ENCODE data around the gene ATP6V1G3. TPM values are rescaled to one million over a fixed set of nuclear protein-coding genes. Genes with fewer than 3 reads are reported as not detected.

ATP6V1G3 gene
- not detected for total RNA-seq

- TF ChIP-seq CTCF (IDR thresholded peaks at IDR 0.05; ENCODE audit: low read depth): no peak
Measured at GRCh38 chr1:198540580-198540979, at the start of gene ATP6V1G3. TSS of gene ATP6V1G3 (minus strand) at chr1:198540680. CDS start at chr1:198540650, 30 bp downstream.

- TF ChIP-seq CTCF (IDR thresholded peaks at IDR 0.05; ENCODE audit: low read depth): no peak
Measured at GRCh38 chr1:198588845-198589244, 48.4 kb upstream of the ATP6V1G3 start.

- TF ChIP-seq CTCF (IDR thresholded peaks at IDR 0.05; ENCODE audit: low read depth): no peak
Measured at GRCh38 chr1:198584163-198584562, 43.7 kb upstream of the ATP6V1G3 start.

GRCh38 chr1:198577444-198577843 lies 37.0 kb upstream of the ATP6V1G3 start:
- no peak for TF ChIP-seq CTCF (IDR thresholded peaks at IDR 0.05; ENCODE audit: low read depth)

GRCh38 chr1:198575798-198576641 lies 35.5 kb upstream of the ATP6V1G3 start:
- TF ChIP-seq CTCF (IDR thresholded peaks at IDR 0.05; ENCODE audit: low read depth): no peak

GRCh38 chr1:198575292-198575691 lies 34.8 kb upstream of the ATP6V1G3 start:
- TF ChIP-seq CTCF (IDR thresholded peaks at IDR 0.05; ENCODE audit: low read depth): no peak

GRCh38 chr1:198574325-198574724 lies 33.8 kb upstream of the ATP6V1G3 start:
- TF ChIP-seq CTCF (IDR thresholded peaks at IDR 0.05; ENCODE audit: low read depth): no peak

Measured in subcutaneous adipose tissue (tissue), 4 donors.